Measurements from ENCODE around the gene NRP1.

GRCh38 chr10:33139181-33139646 is 195.3 kb downstream of the NRP1 start:
- TF ChIP-seq POLR2A (IDR thresholded peaks at IDR 0.05) (no peak), CTCF (IDR thresholded peaks at IDR 0.05 in 8 of 11, conservative IDR thresholded peaks at IDR 0.05 in 3 of 11) (no peak)

Measured in spleen (tissue), 7 donors.